AG04450 (cell line): ENCODE results near the gene PTGDS. TPM values are rescaled to one million over a fixed set of nuclear protein-coding genes. Genes with fewer than 3 reads are reported as not detected.

Source experiments
- CTCF ChIA-PET: fragments of 300-600, 350-600 bp; formaldehyde crosslinking; extraction: SDS; loops from one replicate; lab custom pipeline; 2022; ENCODE audit warnings: antibody characterized with exemption, inconsistent platforms; lab: Charles Lee
- POLR2A ChIA-PET: fragments of 350-600 bp; formaldehyde crosslinking; extraction: SDS; loops from one replicate; lab custom pipeline; 2021; ENCODE audit warnings: antibody characterized with exemption, inconsistent platforms; lab: Yijun Ruan, JAX
- DNase-seq: peaks from one replicate; pipeline ENCODE4 v3.0.0-alpha.2; 2011; ENCODE audit warnings: low read depth, low spot score
- H3K27ac ChIP-seq: one replicate; pipeline ENCODE4 v1.5.1; 2012; ENCODE audit warnings: low read depth, low read length, control low read depth
- H3K27me3 ChIP-seq: one replicate; pipeline ENCODE4 v1.6.0; 2012; ENCODE audit warnings: low read length; ENCODE audit not compliant: control insufficient read depth, insufficient read depth
- H3K4me3 ChIP-seq: 2 replicates; pipeline ENCODE4 v1.5.1; 2011; ENCODE audit warnings: mild to moderate bottlenecking, low read depth, low read length, control low read depth
- H3K9me3 ChIP-seq: 2 replicates; pipeline ENCODE4 v1.5.1; 2012; ENCODE audit warnings: low read length; ENCODE audit not compliant: control insufficient read depth, insufficient read depth
- CTCF ChIP-seq: IDR thresholded peaks from 2 replicates; pipeline ENCODE4 v1.5.1; 2011; ENCODE audit warnings: low read depth, low read length, control low read depth, inconsistent platforms
- polyA plus RNA-seq: library from polyadenylated mRNA; depleted of rRNA; stranded (reverse); fragments of >200 nt; gene quantifications from 2 replicates; pipeline ENCODE4 v1.2.3, GENCODE V29; 2011

Gene PTGDS
- polyA plus RNA-seq, 1 experiment: 7.8 TPM

- no peaks in the 10 kb centered on the region for H3K27me3 ChIP-seq
- POLR2A ChIA-PET: no interaction called here
- DNase-seq: no peak
- no peak overlapping the region for H3K4me3 ChIP-seq
- TF ChIP-seq CTCF: no peak
- CTCF ChIA-PET: interaction anchor here (0.5 to 4.0 kb wide), 5 partner anchors 54 to 277 kb away, joined by 3 to 105 read pairs (median 15); no protein-coding TSS in a partner anchor
- H3K27ac ChIP-seq: no peak overlapping the region
- H3K9me3 ChIP-seq: peaks cover 9% of the 10 kb centered on the region; the same call in 1 of the 2 replicates
Observed at GRCh38 chr9:136946228-136947027, 30.9 kb upstream of the PTGDS start.

GRCh38 chr9:136947028-136947891 lies 30.0 kb upstream of the PTGDS start:
- TF ChIP-seq CTCF: no peak
- Histone ChIP-seq H3K27me3 (no peaks in the 10 kb centered on the region), H3K27ac (no peak overlapping the region), H3K4me3 (no peak overlapping the region), H3K9me3 (peaks cover 6% of the 10 kb centered on the region; the same call in 1 of the 2 replicates)
- POLR2A ChIA-PET: interaction anchor here (1.4 kb wide), 1 partner anchor 88 kb away, joined by 10 read pairs; no protein-coding TSS in a partner anchor
- CTCF ChIA-PET: interaction anchor here (1.0 to 4.0 kb wide), 12 partner anchors 15 to 121 kb away, joined by 3 to 105 read pairs (median 4); partner anchors contain the start of gene FUT7
- DNase-seq: no peak

GRCh38 chr9:136947955-136948510 lies 29.3 kb upstream of the PTGDS start:
- H3K27ac ChIP-seq: no peak overlapping the region
- CTCF ChIA-PET: interaction anchor here (0.6 to 4.0 kb wide), 18 partner anchors 12 to 183 kb away, joined by 3 to 105 read pairs (median 4); partner anchors contain the start of gene FUT7

GRCh38 chr9:136949239-136949816 lies 28.0 kb upstream of the PTGDS start:
- Histone ChIP-seq H3K9me3 (no peaks in the 10 kb centered on the region; the same call in 1 of the 2 replicates), H3K27ac (no peak overlapping the region), H3K4me3 (peak overlapping the region; percentile 65), H3K27me3 (no peaks in the 10 kb centered on the region)
- TF ChIP-seq CTCF: no peak
- CTCF ChIA-PET: interaction anchor here (0.7 to 4.0 kb wide), 2 partner anchors 86 to 87 kb away, joined by 5 to 105 read pairs; no protein-coding TSS in a partner anchor
- DNase-seq: no peak
- POLR2A ChIA-PET: interaction anchor here (0.6 kb wide), 1 partner anchor 446 kb away, joined by 3 read pairs; no protein-coding TSS in a partner anchor

More at GRCh38 chr9:136947955-136948510, 29.3 kb upstream of the PTGDS start:
- DNase-seq: no peak
- Histone ChIP-seq H3K9me3 (no peaks in the 10 kb centered on the region; the same call in 1 of the 2 replicates), H3K27me3 (no peaks in the 10 kb centered on the region), H3K4me3 (no peak overlapping the region)
- TF ChIP-seq CTCF: peak; percentile 57
- POLR2A ChIA-PET: interaction anchor here (0.6 to 1.4 kb wide), 2 partner anchors 87 to 220 kb away, joined by 3 to 10 read pairs; no protein-coding TSS in a partner anchor
